Medulla oblongata (tissue), 1 donor: ENCODE results near the gene LRRC38.
"Not testable (repeated sequence)": the region's sequence is repeated elsewhere in the genome, so short reads cannot be mapped to it uniquely, and the experiment has no call there.

Source experiments
- DNase-seq: peaks from one replicate; pipeline ENCODE4 v3.0.0-alpha.2; 2015; ENCODE audit errors: extremely low spot score

The LRRC38 gene

DNA sequence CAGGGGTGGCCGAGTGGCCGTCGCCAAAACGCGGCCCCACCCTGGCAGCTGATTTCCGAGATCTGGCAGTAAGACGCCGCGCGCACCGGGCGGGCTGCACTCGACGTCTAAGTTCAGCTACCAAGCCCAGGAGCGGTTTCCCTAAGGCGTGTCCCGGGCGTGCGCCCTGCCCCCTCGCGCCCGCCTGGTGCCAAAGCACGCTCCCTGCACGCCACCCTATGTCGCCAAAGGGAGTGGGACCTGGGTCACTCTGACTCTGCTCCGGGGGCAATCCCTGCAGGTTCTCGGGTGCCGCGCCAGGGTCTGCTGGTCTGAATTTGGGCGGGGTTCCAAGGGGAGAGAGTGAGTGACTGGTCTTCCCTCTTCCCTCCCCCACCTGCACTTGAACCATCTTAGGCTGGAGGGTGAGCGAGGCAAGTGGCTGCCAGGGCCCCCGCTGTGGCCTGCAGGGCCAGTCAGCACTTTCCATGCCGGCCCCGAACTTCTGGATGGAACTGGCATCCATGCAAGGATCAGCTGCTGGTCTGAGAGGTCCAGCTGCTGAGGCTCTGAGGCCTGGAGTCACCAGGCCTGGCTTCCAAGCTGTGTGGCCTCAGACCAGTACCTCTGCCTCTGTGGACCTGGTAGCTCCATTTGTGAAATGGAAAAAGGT is at the start of gene LRRC38:
Gene LRRC38, minus strand, starts transcription at position 109 of the 652 bp plus-strand sequence. CDS start 410 bp downstream, outside the sequence.
- DNase-seq: no peak

- not testable (repeated sequence) for DNase-seq
Measured at GRCh38 chr1:13562981-13563380, 49.2 kb upstream of the LRRC38 start.

GRCh38 chr1:13560541-13560940 is 46.7 kb upstream of the LRRC38 start:
- no peak for DNase-seq

- DNase-seq: no peak
Measured at GRCh38 chr1:13556224-13556764, 42.5 kb upstream of the LRRC38 start.

DNA sequence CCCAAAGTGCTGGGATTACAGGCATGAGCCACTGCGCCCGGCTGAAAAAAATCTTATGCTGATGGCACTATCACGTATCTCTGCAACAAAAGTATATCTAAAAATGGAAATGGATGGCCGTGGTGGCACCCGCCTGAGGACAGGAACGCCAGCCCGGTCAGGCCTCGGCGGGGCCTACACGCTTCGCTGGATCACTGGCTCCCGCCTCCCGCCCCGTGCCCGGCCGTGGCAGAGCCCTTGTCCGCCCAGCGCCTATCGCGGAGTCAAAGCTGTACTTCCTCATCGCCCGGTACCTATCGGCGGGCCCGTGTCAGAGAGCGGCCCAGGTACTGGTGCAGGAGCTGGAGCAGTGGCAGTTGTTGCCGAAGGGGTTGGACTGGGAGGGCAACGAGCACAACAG is 41.0 kb upstream of the LRRC38 start:
- no peak for DNase-seq

DNA sequence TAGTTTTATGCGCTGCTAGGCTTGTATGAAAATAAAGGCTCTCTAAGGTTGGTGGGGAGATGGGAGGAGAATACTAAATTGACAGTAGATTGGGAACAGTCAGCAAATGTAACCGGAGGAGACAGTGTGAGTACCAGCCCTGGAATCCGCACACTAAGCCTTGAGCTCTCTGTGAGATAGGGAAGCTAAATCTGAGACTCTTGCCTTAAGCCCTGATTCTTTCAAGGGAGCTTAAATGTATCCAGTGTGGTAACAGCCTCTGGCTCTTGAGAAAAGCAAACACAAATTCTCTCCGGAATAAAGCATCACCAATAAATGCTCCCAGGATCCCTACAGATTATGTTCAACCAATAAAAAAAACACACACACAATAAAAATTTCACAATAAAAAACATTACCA is 36.9 kb upstream of the LRRC38 start:
- DNase-seq: no peak

DNA sequence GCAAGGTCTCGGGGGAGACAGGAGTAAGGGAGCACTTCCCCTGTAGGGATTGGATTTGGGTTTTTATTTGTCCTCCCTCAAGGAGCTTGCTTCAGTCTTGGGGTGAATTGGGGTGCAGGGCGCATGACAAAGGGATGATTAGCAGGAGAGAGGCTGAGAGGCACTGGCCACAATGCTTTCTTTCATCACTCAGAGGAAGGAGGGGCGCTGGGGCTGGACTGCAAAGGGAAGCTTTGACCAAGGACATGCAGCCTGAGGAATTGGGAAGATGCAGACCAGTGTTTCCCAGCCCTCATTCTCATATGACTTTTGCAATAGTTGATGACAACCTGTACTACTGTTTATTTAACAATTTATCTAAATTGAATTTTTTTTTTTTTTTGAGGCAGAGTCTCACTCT is 35.7 kb upstream of the LRRC38 start:
- peak; percentile 91 for DNase-seq

- peak; percentile 13 for DNase-seq
Measured at GRCh38 chr1:13549021-13549420, 35.2 kb upstream of the LRRC38 start.

DNA sequence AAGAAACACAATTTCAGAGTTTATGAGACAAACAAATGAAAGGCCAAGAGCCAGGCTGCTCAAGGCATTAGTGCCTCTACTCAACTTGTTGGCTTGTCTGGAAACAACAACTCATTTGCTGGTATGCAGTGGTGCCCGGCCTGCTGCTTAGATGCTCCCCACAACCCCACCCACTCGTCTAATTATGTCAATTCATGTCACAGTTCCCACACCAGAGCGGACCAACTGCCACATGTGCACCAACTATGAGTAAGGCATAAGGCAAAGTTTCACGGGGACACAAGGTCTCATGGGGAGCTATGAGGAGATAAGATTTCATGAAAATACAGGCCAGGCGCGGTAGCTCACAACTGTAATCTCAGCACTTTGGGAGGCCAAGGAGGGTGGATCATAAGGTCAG is 34.5 kb upstream of the LRRC38 start:
- DNase-seq: no peak

DNA sequence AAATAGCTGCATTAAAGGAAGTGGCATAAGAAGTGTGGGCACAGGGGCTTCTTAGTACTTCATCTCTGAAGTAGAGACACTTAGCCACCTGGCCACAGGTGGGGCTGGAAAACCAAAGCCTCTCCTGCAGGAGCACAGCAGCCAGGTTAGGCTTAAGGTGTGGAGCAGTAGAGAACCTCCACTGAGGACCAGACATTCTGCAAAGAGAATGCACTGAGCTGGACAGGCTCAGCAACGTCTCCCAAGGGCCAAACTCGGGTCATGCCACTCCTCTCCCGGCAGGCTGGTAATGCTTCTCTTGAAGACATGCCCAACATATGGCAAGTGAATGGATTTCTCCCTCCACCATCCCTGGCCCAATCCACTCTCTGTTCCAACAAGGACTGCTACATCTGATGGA is 33.0 kb upstream of the LRRC38 start:
- no peak for DNase-seq

DNA sequence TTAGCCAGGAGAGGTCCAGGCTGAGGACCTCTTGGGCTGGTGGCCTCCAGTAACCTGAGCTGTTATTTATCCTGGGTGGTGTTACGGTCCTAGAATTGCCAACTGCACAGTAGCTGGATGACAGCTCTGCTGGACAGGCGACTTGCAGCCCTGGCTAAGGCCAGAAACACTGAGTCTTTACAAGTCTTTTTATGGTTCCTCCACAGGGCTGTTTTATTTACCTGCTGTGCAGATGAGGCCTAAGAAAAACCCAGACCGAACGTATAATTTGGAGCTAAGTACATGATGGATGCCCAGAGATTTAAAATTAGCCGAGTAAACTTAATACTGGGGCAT is 30.4 kb upstream of the LRRC38 start:
- DNase-seq: no peak

- peak; percentile 80 for DNase-seq
Measured at GRCh38 chr1:13543451-13544220, 29.8 kb upstream of the LRRC38 start.

- DNase-seq: no peak
Measured at GRCh38 chr1:13541435-13542215, 27.8 kb upstream of the LRRC38 start.

DNA sequence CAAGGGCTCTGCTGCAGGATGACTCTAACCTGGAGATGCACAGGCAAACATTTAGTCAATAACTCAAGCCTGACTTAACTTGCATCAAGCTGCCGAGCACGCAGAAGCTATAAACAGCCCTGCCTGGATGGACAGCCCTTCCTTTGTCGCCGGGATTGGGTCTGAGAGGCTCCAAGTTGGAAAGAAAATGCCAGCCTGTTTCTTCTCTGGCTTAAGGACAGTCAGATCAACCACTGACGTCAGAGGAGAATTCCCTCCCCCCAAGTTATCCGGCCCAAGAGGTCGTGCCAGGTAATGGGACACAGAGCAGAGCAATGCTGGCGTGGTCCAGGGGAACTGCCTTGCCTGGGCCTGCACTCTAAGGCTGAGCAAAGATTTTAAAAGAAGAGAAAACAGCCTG is 27.1 kb upstream of the LRRC38 start:
- peak; percentile 80 for DNase-seq

- no peak for DNase-seq
Measured at GRCh38 chr1:13539683-13540082, 25.9 kb upstream of the LRRC38 start.

- no peak for DNase-seq
Measured at GRCh38 chr1:13538832-13539231, 25.0 kb upstream of the LRRC38 start.

DNA sequence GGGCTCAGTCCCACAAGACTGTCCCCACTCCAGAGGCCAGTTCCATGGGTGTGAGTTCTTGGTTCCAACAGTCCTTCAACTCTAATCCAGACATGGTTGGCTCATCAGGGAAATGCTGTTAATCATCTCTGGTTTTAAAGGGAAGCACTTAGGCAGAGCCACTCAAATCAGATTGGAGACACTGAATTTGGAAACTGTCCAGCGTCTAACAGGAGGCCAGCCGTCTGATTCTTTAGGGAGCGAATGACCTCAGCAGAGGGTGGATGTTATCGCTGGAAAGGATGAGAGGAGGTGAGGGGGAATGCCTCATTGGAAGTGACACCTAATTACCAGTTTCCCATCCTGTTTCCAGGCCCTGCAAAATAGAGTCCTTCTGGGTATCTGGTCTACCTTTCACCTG is 22.8 kb upstream of the LRRC38 start:
- DNase-seq: no peak

GRCh38 chr1:13535227-13535626 is 21.4 kb upstream of the LRRC38 start:
- DNase-seq: no peak

DNA sequence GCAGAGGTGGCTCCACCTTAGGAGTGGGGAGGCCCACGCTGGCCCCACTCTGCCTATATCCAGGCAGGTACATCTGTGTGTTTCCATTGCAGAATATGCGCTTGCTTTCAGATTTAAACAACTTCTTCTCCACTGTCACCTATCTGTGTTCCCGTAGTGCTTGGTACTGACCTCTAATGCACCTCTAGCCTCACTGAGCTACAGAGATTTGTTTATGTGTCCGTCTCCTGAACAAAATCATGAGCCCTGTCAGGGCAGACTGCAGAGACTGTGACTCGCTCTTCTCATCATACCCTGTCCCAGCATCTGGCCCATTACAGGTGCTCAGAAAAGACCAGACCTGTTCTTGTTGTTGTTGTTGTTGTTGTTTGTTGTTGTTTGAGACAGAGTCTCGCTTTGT is 14.5 kb upstream of the LRRC38 start:
- no peak for DNase-seq

GRCh38 chr1:13523780-13524477 is 10.1 kb upstream of the LRRC38 start:
- DNase-seq: no peak

DNA sequence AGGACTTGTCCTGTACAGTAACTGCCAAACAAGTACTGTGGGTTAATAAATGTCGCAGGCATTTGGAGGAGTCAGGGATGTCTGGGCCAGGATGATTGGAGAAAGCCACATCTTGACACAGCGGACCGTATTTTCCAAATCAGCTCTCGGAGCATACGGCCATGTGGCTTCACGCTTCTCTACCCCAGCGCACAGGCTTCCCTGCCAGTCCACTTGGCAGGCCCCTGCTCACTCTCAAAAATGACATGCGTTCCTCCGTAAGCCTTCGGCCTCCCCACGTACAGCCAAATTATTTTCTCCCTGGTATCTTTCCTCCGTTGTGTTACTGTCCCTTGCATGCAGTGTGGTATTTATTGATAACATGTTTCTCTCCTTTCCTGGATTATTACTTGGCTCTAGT is 7.2 kb upstream of the LRRC38 start:
- no peak for DNase-seq
